SK-N-SH (cell line): ENCODE data around the gene CDC42BPG. TPM values are rescaled to one million over a fixed set of nuclear protein-coding genes. Genes with fewer than 3 reads are reported as not detected.

Source experiments
- CTCF ChIA-PET: fragments of 300-600, 350-600 bp; formaldehyde crosslinking; extraction: SDS; loops from one replicate; lab custom pipeline; 2021; lab: Yijun Ruan, JAX
- POLR2A ChIA-PET: fragments of 350-600 bp; sonication (Branson Sonifier 250); formaldehyde crosslinking; extraction: SDS; loops from one replicate; lab custom pipeline; 2020; ENCODE audit warnings: antibody characterized with exemption, inconsistent platforms; lab: Yijun Ruan, JAX
- DNase-seq: peaks from one replicate; pipeline ENCODE4 v3.0.0; 2012
- H2AFZ ChIP-seq: fragments of 200-600 bp; sonication (generic); 2 replicates; pipeline ENCODE4 v1.8.1; 2016; ENCODE audit warnings: antibody characterized with exemption, mild to moderate bottlenecking, low read depth
- H3F3A ChIP-seq: fragments of 200-600 bp; sonication (generic); replicated peaks from 2 replicates; pipeline ENCODE3; 2016; ENCODE audit warnings: antibody characterized with exemption, mild to moderate bottlenecking; ENCODE audit not compliant: insufficient read depth
- H3K27ac ChIP-seq, 2 experiments: fragments of 200-500 bp in 1 of 2; fragments of 200-600 bp in 1 of 2; sonication (Bioruptor generic) in 1 of 2; sonication (generic), shearing (Covaris generic) in 1 of 2; 2 replicates each; pipeline versions ENCODE4 v1.5.1 to v1.6.1; 2014 to 2016; ENCODE audit warnings: low read depth in 2 of 2, inconsistent platforms in 1 of 2, low read length in 1 of 2, mild to moderate bottlenecking in 1 of 2, mixed read lengths in 1 of 2
- H3K27me3 ChIP-seq: fragments of 200-600 bp; sonication (generic), shearing (Covaris generic); 2 replicates; pipeline ENCODE4 v1.6.1; 2016; ENCODE audit warnings: mixed run types; ENCODE audit not compliant: insufficient read depth
- H3K36me3 ChIP-seq, 2 experiments: fragments of 200-500 bp in 1 of 2; fragments of 200-600 bp in 1 of 2; sonication (Bioruptor generic) in 1 of 2; sonication (generic) in 1 of 2; replicated peaks in 1 of 2; 2 replicates each; pipeline versions ENCODE3 to v1.5.1; 2014 to 2016; ENCODE audit warnings: low read length in 1 of 2, mild to moderate bottlenecking in 1 of 2; ENCODE audit not compliant: insufficient read depth in 2 of 2, control insufficient read depth in 1 of 2
- H3K4me1 ChIP-seq, 2 experiments: fragments of 200-500 bp in 1 of 2; fragments of 200-600 bp in 1 of 2; sonication (Bioruptor generic) in 1 of 2; sonication (generic), shearing (Covaris generic) in 1 of 2; 2 replicates each; pipeline versions ENCODE4 v1.5.1 to v1.6.1; 2014 to 2016; ENCODE audit warnings: low read depth in 1 of 2, low read length in 1 of 2, mixed run types in 1 of 2; ENCODE audit not compliant: insufficient read depth in 2 of 2, control insufficient read depth in 1 of 2
- H3K4me2 ChIP-seq: fragments of 200-600 bp; sonication (generic), shearing (Covaris generic); 2 replicates; pipeline ENCODE4 v1.6.1; 2017; ENCODE audit warnings: mixed run types
- H3K4me3 ChIP-seq, 2 experiments: fragments of 200-500 bp in 1 of 2; fragments of 200-600 bp in 1 of 2; sonication (Bioruptor generic) in 1 of 2; sonication (generic), shearing (Covaris generic) in 1 of 2; 2 replicates each; pipeline versions ENCODE4 v1.5.1 to v1.8.1; 2014 to 2016; ENCODE audit warnings: low read depth in 2 of 2, inconsistent platforms in 1 of 2, low read length in 1 of 2, mild to moderate bottlenecking in 1 of 2, mixed read lengths in 1 of 2, moderate library complexity in 1 of 2
- H3K79me2 ChIP-seq: fragments of 200-600 bp; sonication (generic); 2 replicates; pipeline ENCODE4 v1.8.1; 2017; ENCODE audit warnings: mild to moderate bottlenecking; ENCODE audit not compliant: insufficient read depth
- H3K9ac ChIP-seq: fragments of 200-600 bp; sonication (generic); 2 replicates; pipeline ENCODE4 v1.6.1; 2017; ENCODE audit warnings: mixed run types
- H3K9me2 ChIP-seq: fragments of 200-600 bp; sonication (generic); 2 replicates; pipeline ENCODE4 v1.6.1; 2017; ENCODE audit warnings: mixed run types
- H3K9me3 ChIP-seq: fragments of 200-600 bp; sonication (generic); 2 replicates; pipeline ENCODE4 v1.6.1; 2017; ENCODE audit warnings: mixed run types, mild to moderate bottlenecking, moderate library complexity
- H4K20me1 ChIP-seq: fragments of 200-600 bp; sonication (generic); 2 replicates; pipeline ENCODE4 v1.6.1; 2017; ENCODE audit warnings: mild to moderate bottlenecking, mixed run types; ENCODE audit not compliant: insufficient read depth
- CTCF ChIP-seq: fragments of 200-600 bp; sonication (generic); IDR thresholded peaks from 2 replicates; pipeline ENCODE4 v1.6.1; 2017; ENCODE audit warnings: antibody characterized with exemption, mild to moderate bottlenecking, moderate library complexity
- ELF1 ChIP-seq: IDR thresholded peaks from 2 replicates; pipeline ENCODE4 v1.4.0; 2012
- FOXM1 ChIP-seq: IDR thresholded peaks from 2 replicates; pipeline ENCODE4 v1.4.0; 2012; ENCODE audit warnings: low read depth, mild to moderate bottlenecking
- GABPA ChIP-seq: IDR thresholded peaks from 2 replicates; pipeline ENCODE4 v1.4.0; 2012; ENCODE audit warnings: low read depth, mild to moderate bottlenecking
- GATA2 ChIP-seq: sonication (generic); formaldehyde crosslinking; IDR thresholded peaks from 2 replicates; pipeline ENCODE4 v1.5.0; 2020; ENCODE audit warnings: mild to moderate bottlenecking, missing genetic modification reagents
- IRF3 ChIP-seq: fragments of 150-350 bp; IDR thresholded peaks from 2 replicates; pipeline ENCODE4 v1.6.1; 2016; ENCODE audit warnings: mild to moderate bottlenecking, low read depth, low read length
- JUND ChIP-seq: IDR thresholded peaks from 2 replicates; pipeline ENCODE4 v1.4.0; 2012
- MAX ChIP-seq: IDR thresholded peaks from 2 replicates; pipeline ENCODE4 v1.4.0; 2012; ENCODE audit warnings: low read depth
- MEF2A ChIP-seq: IDR thresholded peaks from 2 replicates; pipeline ENCODE4 v1.4.0; 2012; ENCODE audit warnings: low read depth, borderline replicate concordance
- MXI1 ChIP-seq: IDR thresholded peaks from 2 replicates; pipeline ENCODE4 v1.6.1; 2012; ENCODE audit warnings: mild to moderate bottlenecking, low read depth, low read length, improper control_type of control experiment
- NFIC ChIP-seq: IDR thresholded peaks from 2 replicates; pipeline ENCODE4 v1.4.0; 2012; ENCODE audit warnings: borderline replicate concordance
- PBX3 ChIP-seq: IDR thresholded peaks from 2 replicates; pipeline ENCODE4; 2012
- POLR2AphosphoS5 ChIP-seq: IDR thresholded peaks from 2 replicates; pipeline ENCODE4 v1.6.1; 2012; ENCODE audit warnings: low read depth, low read length
- RAD21 ChIP-seq: IDR thresholded peaks from 2 replicates; pipeline ENCODE4 v1.6.1; 2012; ENCODE audit warnings: mild to moderate bottlenecking, low read length
- RCOR1 ChIP-seq: fragments of 150-350 bp; IDR thresholded peaks from 2 replicates; pipeline ENCODE4 v1.6.1; 2017; ENCODE audit warnings: antibody characterized with exemption, low read length
- REST ChIP-seq: IDR thresholded peaks from 2 replicates; pipeline ENCODE4 v1.6.1; 2012; ENCODE audit warnings: mild to moderate bottlenecking, low read depth, low read length, moderate library complexity
- SIN3A ChIP-seq: IDR thresholded peaks from 2 replicates; pipeline ENCODE4 v1.6.1; 2012; ENCODE audit warnings: low read depth, mild to moderate bottlenecking, low read length, moderate library complexity, borderline replicate concordance
- SMC3 ChIP-seq: IDR thresholded peaks from 2 replicates; pipeline ENCODE4 v1.6.1; 2012; ENCODE audit warnings: low read depth, low read length, improper control_type of control experiment
- TAF1 ChIP-seq: IDR thresholded peaks from 2 replicates; pipeline ENCODE4 v1.6.1; 2012; ENCODE audit warnings: low read depth, mild to moderate bottlenecking, low read length, moderate library complexity, borderline replicate concordance
- TCF12 ChIP-seq: IDR thresholded peaks from 2 replicates; pipeline ENCODE4 v1.4.0; 2012
- TEAD4 ChIP-seq: IDR thresholded peaks from 2 replicates; pipeline ENCODE4 v1.4.0; 2012; ENCODE audit warnings: mild to moderate bottlenecking, borderline replicate concordance; ENCODE audit not compliant: insufficient read depth
- USF1 ChIP-seq: IDR thresholded peaks from 2 replicates; pipeline ENCODE4 v1.4.0; 2012; ENCODE audit warnings: low read depth, borderline replicate concordance
- USF2 ChIP-seq: fragments of 150-350 bp; IDR thresholded peaks from 2 replicates; pipeline ENCODE4 v1.6.1; 2017; ENCODE audit warnings: antibody characterized with exemption, low read length, low read depth, borderline replicate concordance
- YY1 ChIP-seq: IDR thresholded peaks from 2 replicates; pipeline ENCODE4 v1.4.0; 2012; ENCODE audit warnings: low read depth, mild to moderate bottlenecking
- WGBS: methylation state at CpG from one replicate; pipeline ENCODE4 v1.1.6; 2017; ENCODE audit warnings: low lambda C conversion rate; 5-methylcytosine and 5-hydroxymethylcytosine counted together
- polyA plus RNA-seq, 3 experiments: library from polyadenylated mRNA; depleted of rRNA; stranded (reverse); fragments of >200 nt; gene quantifications; 2 replicates each; pipeline ENCODE4 v1.2.3, GENCODE V29; 2012

The CDC42BPG gene
- polyA plus RNA-seq, 1 of the 3 experiments (the other 2 are of a cell fraction), result 0.33 TPM

GRCh38 chr11:64810271-64810890 is 34.1 kb downstream of the CDC42BPG start, which contains the start of gene MEN1:
Gene MEN1, minus strand, starts transcription at chr11:64810551. Its CDS starts 442 bp downstream, at chr11:64810109.
- Histone ChIP-seq H3K4me3 (peak within 1 kb of the TSS; percentile 68 to 96), H3K9me3 (no peaks in the 10 kb centered on the region), H3K36me3 (peaks cover 0 to 24% of the 10 kb centered on the region in 2 experiments), H3K4me2 (peak within 1 kb of the TSS; percentile 99), H3F3A (peaks cover 4% of the 10 kb centered on the region), H3K9ac (peak within 1 kb of the TSS; percentile 73), H3K9me2 (no peaks in the 10 kb centered on the region), H4K20me1 (no peaks in the 10 kb centered on the region), H3K27me3 (no peaks in the 10 kb centered on the region), H3K27ac (peak within 1 kb of the TSS; percentile 39 to 48; a peak in 2 of 4 replicates), H3K4me1 (peaks cover 8% of the 10 kb centered on the region in 2 experiments; a peak in 2 of 4 replicates), H3K79me2 (peaks cover 11% of the 10 kb centered on the region), H2AFZ (peak within 1 kb of the TSS; percentile 93; the same call in 1 of the 2 replicates)
- POLR2A ChIA-PET, result interaction anchor here (0.5 to 1.7 kb wide), 6 partner anchors 12 to 200 kb away, joined by 3 to 6 read pairs (median 4); partner anchors contain the start of gene EHD1
- CTCF ChIA-PET, result interaction anchor here (0.9 to 1.6 kb wide), 7 partner anchors 10 to 122 kb away, joined by 3 to 6 read pairs (median 4); partner anchors contain the start of gene CDC42BPG
- WGBS, result under 1% methylated on average over 29 of the region's 46 CpGs
- peak; percentile 97 for DNase-seq
- TF ChIP-seq REST (no peak), TAF1 (peak; percentile 53; the same call in 1 of the 2 replicates), ELF1 (peak; percentile 90), FOXM1 (no peak), MAX (peak; percentile 68), USF1 (no peak), RCOR1 (no peak), IRF3 (no peak), MEF2A (no peak), RAD21 (no peak), JUND (no peak), POLR2AphosphoS5 (peak; percentile 79), SMC3 (no peak), SIN3A (peak; percentile 57; the same call in 1 of the 2 replicates), TEAD4 (no peak), NFIC (no peak), GATA2 (CRISPR knock-in tag) (no peak), TCF12 (no peak), PBX3 (no peak), GABPA (peak; percentile 77), MXI1 (peak; percentile 91), YY1 (peak; percentile 51; the same call in 1 of the 2 replicates), CTCF (no peak), USF2 (no peak)
